H1 (cell line): ENCODE data around the gene HIPK2. TPM values are rescaled to one million over a fixed set of nuclear protein-coding genes. Genes with fewer than 3 reads are reported as not detected.

Experiments
- CTCF ChIA-PET: fragments of 300-600 bp; sonication (Branson Sonifier 250); formaldehyde crosslinking; loops from one replicate; lab custom pipeline; 2021; ENCODE audit not compliant: partially characterized antibody; lab: Charles Lee
- POLR2A ChIA-PET: fragments of 300-600 bp; sonication (Branson Sonifier 250); formaldehyde crosslinking; loops from one replicate; lab custom pipeline; 2021; ENCODE audit warnings: inconsistent platforms; ENCODE audit not compliant: partially characterized antibody; lab: Charles Lee
- DNase-seq, 2 experiments: peaks; one replicate each; pipeline versions ENCODE4 v3.0.0 to v3.0.0-alpha.2; 2010 to 2022; ENCODE audit warnings: low spot score in 2 of 2, low read depth in 1 of 2, mixed read lengths in 1 of 2
- FAIRE-seq: peaks from 2 replicates; lab custom pipeline; 2011; peaks lifted over from hg19 to GRCh38; lab: Jason Lieb, UNC
- H2AFZ ChIP-seq: 2 replicates; pipeline ENCODE4 v1.8.1; 2012; ENCODE audit warnings: low read length, inconsistent platforms
- H2AK5ac ChIP-seq: 2 replicates; pipeline ENCODE4 v1.6.1; 2013; ENCODE audit warnings: low read depth, low read length
- H2BK120ac ChIP-seq: replicated peaks from 2 replicates; pipeline ENCODE3; 2013; ENCODE audit warnings: low read depth, low read length, inconsistent platforms
- H2BK12ac ChIP-seq: 2 replicates; pipeline ENCODE4 v1.6.1; 2013; ENCODE audit warnings: low read depth, low read length
- H2BK15ac ChIP-seq: 2 replicates; pipeline ENCODE4 v1.6.1; 2013; ENCODE audit warnings: low read length
- H2BK20ac ChIP-seq: 2 replicates; pipeline ENCODE4 v1.6.1; 2013; ENCODE audit warnings: low read length
- H2BK5ac ChIP-seq: 2 replicates; pipeline ENCODE4 v1.6.1; 2013; ENCODE audit warnings: low read depth, low read length
- H3K14ac ChIP-seq: 2 replicates; pipeline ENCODE4 v1.6.1; 2013; ENCODE audit warnings: inconsistent platforms; ENCODE audit not compliant: insufficient read length
- H3K18ac ChIP-seq: 2 replicates; pipeline ENCODE4 v1.6.1; 2013; ENCODE audit warnings: low read length; ENCODE audit errors: extremely low read depth
- H3K23ac ChIP-seq: 2 replicates; pipeline ENCODE4 v1.6.1; 2013; ENCODE audit warnings: inconsistent platforms; ENCODE audit not compliant: insufficient read length
- H3K23me2 ChIP-seq: 2 replicates; pipeline ENCODE4 v1.6.1; 2013; ENCODE audit warnings: low read depth, low read length
- H3K27ac ChIP-seq: 2 replicates; pipeline ENCODE4 v1.6.1; 2011; ENCODE audit warnings: low read depth, low read length, inconsistent platforms
- H3K27me3 ChIP-seq, 4 experiments: replicated peaks in 1 of 4; 1 replicate in 1 of 4; 2 replicates in 3 of 4; pipeline versions ENCODE4 v1.6.1 to v1.8.1; 2011 to 2013; ENCODE audit warnings: low read length in 3 of 4, mild to moderate bottlenecking in 3 of 4, inconsistent platforms in 2 of 4, mixed read lengths in 2 of 4, moderate library complexity in 1 of 4; ENCODE audit not compliant: control insufficient read depth in 3 of 4, insufficient read depth in 3 of 4; ENCODE audit errors: extremely low read depth in 1 of 4
- H3K36me3 ChIP-seq, 4 experiments: 2 replicates each; pipeline versions ENCODE4 v1.6.1 to v1.8.1; 2011 to 2013; ENCODE audit warnings: mild to moderate bottlenecking in 4 of 4, low read length in 3 of 4, moderate library complexity in 2 of 4, control low read depth in 1 of 4, inconsistent platforms in 1 of 4; ENCODE audit not compliant: insufficient read depth in 4 of 4, control insufficient read depth in 2 of 4
- H3K4ac ChIP-seq: replicated peaks from 2 replicates; pipeline ENCODE3; 2013; ENCODE audit warnings: low read length, low read depth, mixed read lengths, inconsistent platforms; ENCODE audit not compliant: insufficient read length
- H3K4me1 ChIP-seq, 4 experiments: replicated peaks in 1 of 4; 1 replicate in 1 of 4; 2 replicates in 3 of 4; pipeline versions ENCODE4 v1.6.1 to v1.8.1; 2011 to 2013; ENCODE audit warnings: low read length in 3 of 4, inconsistent platforms in 2 of 4, mixed read lengths in 1 of 4; ENCODE audit not compliant: insufficient read depth in 4 of 4, control insufficient read depth in 3 of 4
- H3K4me2 ChIP-seq, 2 experiments: 2 replicates each; pipeline versions ENCODE4 v1.6.1 to v1.8.1; 2011 to 2013; ENCODE audit warnings: low read depth in 2 of 2, low read length in 2 of 2, control low read depth in 1 of 2, inconsistent platforms in 1 of 2, mild to moderate bottlenecking in 1 of 2; ENCODE audit not compliant: insufficient read depth in 1 of 2
- H3K4me3 ChIP-seq, 4 experiments: fragments of 200-600, 300-600 bp in 1 of 4; sonication (generic), shearing (Covaris generic), sonication (Bioruptor Twin) in 1 of 4; 2 replicates each; pipeline versions ENCODE4 v1.5.1 to v1.8.1; 2011 to 2016; ENCODE audit warnings: low read length in 4 of 4, low read depth in 3 of 4, control low read depth in 2 of 4, inconsistent platforms in 2 of 4, mild to moderate bottlenecking in 2 of 4, mixed read lengths in 1 of 4, moderate library complexity in 1 of 4; ENCODE audit not compliant: insufficient read depth in 2 of 4; ENCODE audit errors: extremely low read depth in 1 of 4
- H3K56ac ChIP-seq: replicated peaks from 2 replicates; pipeline ENCODE3; 2013; ENCODE audit warnings: low read depth, mild to moderate bottlenecking, mixed read lengths, low read length, inconsistent platforms; ENCODE audit not compliant: insufficient read length
- H3K79me1 ChIP-seq: 2 replicates; pipeline ENCODE4 v1.6.1; 2013; ENCODE audit warnings: low read depth, low read length, control low read depth
- H3K79me2 ChIP-seq, 2 experiments: 2 replicates each; pipeline versions ENCODE4 v1.6.1 to v1.8.1; 2012 to 2013; ENCODE audit warnings: low read length in 2 of 2, mild to moderate bottlenecking in 2 of 2, inconsistent platforms in 1 of 2; ENCODE audit not compliant: insufficient read depth in 2 of 2, control insufficient read depth in 1 of 2
- H3K9ac ChIP-seq, 4 experiments: replicated peaks in 1 of 4; 1 replicate in 1 of 4; 2 replicates in 3 of 4; pipeline versions ENCODE4 v1.6.1 to v1.8.1; 2011 to 2013; ENCODE audit warnings: low read depth in 3 of 4, low read length in 3 of 4, control low read depth in 2 of 4, mild to moderate bottlenecking in 2 of 4, moderate library complexity in 2 of 4, inconsistent platforms in 1 of 4; ENCODE audit errors: extremely low read depth in 1 of 4
- H3K9me3 ChIP-seq, 2 experiments: 2 replicates each; pipeline versions ENCODE4 v1.6.1 to v1.8.1; 2012 to 2013; ENCODE audit warnings: mild to moderate bottlenecking in 2 of 2, moderate library complexity in 2 of 2, control low read depth in 1 of 2, inconsistent platforms in 1 of 2, low read depth in 1 of 2, low read length in 1 of 2, mixed read lengths in 1 of 2; ENCODE audit not compliant: insufficient read depth in 2 of 2
- H4K20me1 ChIP-seq, 2 experiments: replicated peaks in 1 of 2; 2 replicates each; pipeline versions ENCODE3 to v1.8.1; 2011 to 2013; ENCODE audit warnings: inconsistent platforms in 2 of 2, low read length in 2 of 2, mild to moderate bottlenecking in 1 of 2; ENCODE audit not compliant: insufficient read depth in 2 of 2, control insufficient read depth in 1 of 2
- H4K5ac ChIP-seq: 2 replicates; pipeline ENCODE4 v1.6.1; 2013; ENCODE audit warnings: low read length, low read depth, mixed read lengths, inconsistent platforms; ENCODE audit not compliant: insufficient read length
- H4K8ac ChIP-seq: 2 replicates; pipeline ENCODE4 v1.8.0; 2013; ENCODE audit warnings: mild to moderate bottlenecking, moderate library complexity, low read length, inconsistent platforms; ENCODE audit not compliant: insufficient read depth; ENCODE audit errors: extremely low read depth
- H4K91ac ChIP-seq: replicated peaks from 2 replicates; pipeline ENCODE3; 2013; ENCODE audit warnings: low read length, mixed read lengths, inconsistent platforms; ENCODE audit not compliant: insufficient read length
- BRCA1 ChIP-seq: IDR thresholded peaks from 2 replicates; pipeline ENCODE4 v1.6.1; 2012; ENCODE audit warnings: low read depth, low read length, improper control_type of control experiment
- CHD2 ChIP-seq: IDR thresholded peaks from 2 replicates; pipeline ENCODE4 v1.6.1; 2012; ENCODE audit warnings: low read length, improper control_type of control experiment
- EZH2 ChIP-seq: fragments of 200-600 bp; sonication (generic); IDR thresholded peaks from 2 replicates; pipeline ENCODE4 v1.7.1; 2012; ENCODE audit warnings: low read depth, mild to moderate bottlenecking, moderate library complexity, low read length, inconsistent platforms; ENCODE audit not compliant: severe bottlenecking
- SIRT6 ChIP-seq: IDR thresholded peaks from one replicate; pipeline ENCODE4 v1.7.1; 2012; ENCODE audit warnings: low read length, inconsistent platforms
- WGBS, 2 experiments: shearing (Covaris generic) in 1 of 2; methylation state at CpG; one replicate each; pipeline versions ENCODE4 v1.1.6 to v1.1.7; 2013 to 2015; ENCODE audit warnings: low lambda C conversion rate in 2 of 2, mixed read lengths in 2 of 2, inconsistent platforms in 1 of 2, low coverage in 1 of 2, missing lambda C conversion rate in 1 of 2; ENCODE audit not compliant: insufficient replicate concordance in 2 of 2, insufficient coverage in 1 of 2, insufficient read length in 1 of 2; ENCODE audit errors: extremely low coverage in 1 of 2, missing lambda C conversion rate in 1 of 2; 5-methylcytosine and 5-hydroxymethylcytosine counted together
- polyA plus RNA-seq, 7 experiments: library from polyadenylated mRNA; depleted of rRNA in 3 of 7; stranded (reverse) in 5 of 7; unstranded in 2 of 7; fragments of >200 nt in 5 of 7; fragments of 200-250 nt in 2 of 7; gene quantifications; 1 replicate in 5 of 7; 2 replicates in 1 of 7; 4 replicates in 1 of 7; pipeline versions ENCODE4 v1.2.1 to v1.2.3, GENCODE V29; 2011 to 2013; ENCODE audit warnings: missing spikeins in 2 of 7, mixed read lengths in 2 of 7
- total RNA-seq: library from RNA; stranded (reverse); fragmentation: NEBNext Ultra II Directional; extraction: Animal tissue kit (Norgen Biotek cat#: 25700); gene quantifications from 2 replicates; pipeline ENCODE4 v1.2.1, GENCODE V29; 2021

The HIPK2 gene
- total and polyA plus RNA-seq, 2 of the 8 experiments (the other 6 are each of a cell fraction or from before 2014, with no cell fraction given), result 8.3 to 24.3 TPM

- no peak overlapping the region for H2BK5ac ChIP-seq
- FAIRE-seq (no peak), DNase-seq (no peak)
- H3K9ac ChIP-seq, result no peak overlapping the region
- no peak overlapping the region for H3K14ac ChIP-seq
- H2BK20ac ChIP-seq, result no peak overlapping the region
- H2AK5ac ChIP-seq, result no peak overlapping the region
- no peak overlapping the region for H3K4me2 ChIP-seq
- no peak overlapping the region for H3K56ac ChIP-seq
- POLR2A ChIA-PET, result no interaction called here
- H3K23ac ChIP-seq, result no peak overlapping the region
- no peak overlapping the region for H4K5ac ChIP-seq
- TF ChIP-seq CHD2, result no peak
- no peak for TF ChIP-seq SIRT6
- no peak for TF ChIP-seq BRCA1
- TF ChIP-seq EZH2, result no peak
- WGBS, 2 experiments, result 91% methylated on average over 4 of the region's 4 CpGs; no CpG with 5 or more reads in 1 of the 2 experiments
- H4K20me1 ChIP-seq, result no peaks in the 10 kb centered on the region
- H3K79me2 ChIP-seq, result no peaks in the 10 kb centered on the region
- H3K4ac ChIP-seq, result no peak overlapping the region
- CTCF ChIA-PET, result interaction anchor here (1.1 to 8.5 kb wide), 8 partner anchors 10 to 380 kb away, joined by 3 to 111 read pairs (median 16); no protein-coding TSS in a partner anchor
- no peaks in the 10 kb centered on the region for H3K23me2 ChIP-seq
- H3K36me3 ChIP-seq, result peaks cover 0 to 7% (median 0%) of the 10 kb centered on the region in 4 experiments; a peak in 3 of 8 replicates
- no peak overlapping the region for H3K27ac ChIP-seq
- no peak overlapping the region for H3K18ac ChIP-seq
- H3K79me1 ChIP-seq, result no peaks in the 10 kb centered on the region
- no peak overlapping the region for H4K8ac ChIP-seq
- H3K4me1 ChIP-seq, result peaks cover 0 to 5% (median 2%) of the 10 kb centered on the region in 4 experiments; a peak in 3 of 7 replicates
- no peak overlapping the region for H2BK120ac ChIP-seq
- H2AFZ ChIP-seq, result no peak overlapping the region
- H4K91ac ChIP-seq, result no peak overlapping the region
- no peak overlapping the region for H3K4me3 ChIP-seq
- no peak overlapping the region for H2BK15ac ChIP-seq
- no peaks in the 10 kb centered on the region for H3K9me3 ChIP-seq
- no peaks in the 10 kb centered on the region for H3K27me3 ChIP-seq
- H2BK12ac ChIP-seq, result no peak overlapping the region
Observed at GRCh38 chr7:139623518-139623917, 154.3 kb downstream of the HIPK2 start.
